Measurements from ENCODE around the gene OR5H14.

GRCh38 chr3:98172621-98173020, 25.3 kb downstream of the OR5H14 start:
- no peak for TF ChIP-seq CTCF (IDR thresholded peaks at IDR 0.05; ENCODE audit: borderline replicate concordance, extremely low read depth, low read length, poor library complexity, severe bottlenecking)
- no peak for TF ChIP-seq EZH2 (IDR thresholded peaks at IDR 0.05; ENCODE audit: borderline replicate concordance, low read depth, low read length, severe bottlenecking)
